Stimulated activated CD8-positive, alpha-beta memory T cell treated with anti-CD3 and anti-CD28 coated beads, Interleukin-4, amount 100 ng/mL, for 24 hours (primary cell): ENCODE data around the gene AGFG2.
A peak's percentile ranks its signal among the peaks of the same experiment; 100 is the strongest.

Experiments used
- DNase-seq: peaks from one replicate; pipeline ENCODE4 v3.0.0-alpha.2; 2020; ENCODE audit warnings: low read depth

Gene AGFG2

GRCh38 chr7:100585511-100586265 is 46.7 kb downstream of the AGFG2 start, which contains the start of gene LRCH4:
LRCH4 (minus strand) TSS chr7:100586129; CDS start chr7:100586100, 29 bp downstream.
- DNase-seq, result peak; percentile 41

- DNase-seq, result peak; percentile 99
Measured at GRCh38 chr7:100586266-100587025, 47.4 kb downstream of the AGFG2 start, which contains the start of gene FBXO24. FBXO24 (plus strand) TSS chr7:100586328; CDS start chr7:100586626, 298 bp downstream.

DNA sequence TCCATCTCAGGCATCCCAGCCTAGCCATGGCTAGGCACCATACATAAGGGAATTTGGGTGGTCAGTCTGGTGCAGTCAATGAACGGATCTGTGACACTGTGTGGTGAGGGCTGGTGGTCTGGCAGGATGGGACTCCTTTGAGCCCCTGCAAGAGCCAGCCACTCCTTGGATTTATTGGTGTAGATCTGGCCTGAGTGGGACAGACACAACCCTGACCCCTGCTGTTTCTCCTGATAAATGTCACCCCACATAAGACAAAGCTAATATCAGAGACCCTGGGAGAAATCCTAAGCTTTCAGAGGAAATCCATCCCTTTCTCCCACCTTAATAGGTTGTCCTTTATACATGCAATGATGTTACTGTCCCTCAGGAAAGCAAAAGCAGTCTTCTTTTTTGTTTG is 49.4 kb downstream of the AGFG2 start:
- DNase-seq, result no peak

DNA sequence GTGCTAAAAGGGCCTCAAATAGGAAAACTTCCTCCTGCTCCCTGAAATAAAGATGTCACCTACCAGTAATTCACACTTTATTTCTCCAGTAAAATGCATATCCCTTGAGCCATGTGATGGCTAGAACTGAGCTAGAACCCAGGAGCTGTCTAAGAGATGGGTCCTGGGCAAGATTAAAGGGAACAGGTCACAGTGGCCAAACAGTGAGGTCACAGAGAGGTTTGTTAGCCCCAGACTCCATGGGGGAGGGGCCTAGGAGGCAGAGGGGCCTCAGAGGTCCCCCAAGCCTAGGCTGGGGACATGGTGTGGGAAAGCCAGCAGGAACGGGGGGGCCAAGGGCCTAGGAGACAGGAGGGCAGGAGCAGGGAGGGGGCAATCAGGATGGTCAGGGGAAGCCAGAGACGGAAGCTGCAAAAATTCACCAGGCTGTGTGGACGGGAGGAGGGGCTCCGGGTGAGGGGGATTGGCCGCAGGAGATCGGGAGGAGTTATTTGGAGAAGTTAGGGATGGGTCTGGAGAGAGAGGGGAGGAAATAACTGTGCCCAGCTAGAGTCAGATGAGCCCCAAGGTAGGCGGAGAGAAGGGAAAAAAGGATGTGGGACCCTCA is 50.4 kb downstream of the AGFG2 start:
- DNase-seq, result no peak

DNA sequence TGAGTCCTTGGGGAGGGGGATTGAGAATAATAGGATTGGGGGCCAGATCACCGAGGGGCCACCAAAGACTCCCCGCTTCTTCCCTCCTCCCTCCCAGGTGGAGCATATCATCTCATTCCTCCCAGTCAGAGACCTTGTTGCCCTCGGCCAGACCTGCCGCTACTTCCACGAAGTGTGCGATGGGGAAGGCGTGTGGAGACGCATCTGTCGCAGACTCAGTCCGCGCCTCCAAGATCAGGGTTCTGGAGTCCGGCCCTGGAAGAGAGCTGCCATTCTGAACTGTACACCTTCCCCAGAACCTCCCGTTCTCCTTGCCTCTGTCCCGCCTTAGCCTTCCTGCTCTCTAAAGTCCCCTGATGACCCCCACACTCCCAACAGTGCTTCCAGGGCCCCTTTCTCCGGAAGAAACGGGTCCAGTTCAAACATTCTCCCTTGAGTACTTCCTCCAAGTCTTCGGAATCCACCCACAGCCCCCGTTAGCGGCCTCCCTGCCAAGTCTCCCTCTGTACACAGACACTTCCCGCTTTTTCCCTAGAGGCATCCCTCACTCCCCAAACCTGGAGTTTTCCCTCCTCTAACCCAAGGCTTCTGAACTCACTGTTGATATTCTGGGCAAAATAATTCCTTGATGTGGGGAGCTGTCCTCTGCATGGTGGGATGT is 51.2 kb downstream of the AGFG2 start:
- DNase-seq, result no peak

GRCh38 chr7:100591596-100591995 is 52.6 kb downstream of the AGFG2 start:
- DNase-seq, result no peak

DNA sequence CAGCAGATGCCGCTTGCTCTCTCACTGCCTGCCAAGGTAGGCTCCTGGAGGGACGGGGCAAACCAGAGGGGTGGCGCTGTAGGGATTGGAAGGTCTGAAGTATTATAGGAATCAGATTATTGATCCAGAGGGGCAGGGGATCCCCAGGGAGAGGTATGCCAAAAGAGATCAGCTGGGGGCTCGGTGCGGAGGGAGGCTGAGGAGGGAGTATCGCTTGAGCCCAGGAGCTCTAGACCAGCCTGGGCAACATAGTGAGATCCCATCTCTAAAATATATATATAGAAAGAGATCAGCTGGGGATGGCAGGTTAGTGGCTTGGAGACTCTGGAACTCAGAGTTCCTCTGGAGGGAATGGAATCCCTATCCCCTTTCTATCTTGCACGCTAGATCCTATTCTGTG is 56.2 kb downstream of the AGFG2 start:
- DNase-seq, result no peak

DNA sequence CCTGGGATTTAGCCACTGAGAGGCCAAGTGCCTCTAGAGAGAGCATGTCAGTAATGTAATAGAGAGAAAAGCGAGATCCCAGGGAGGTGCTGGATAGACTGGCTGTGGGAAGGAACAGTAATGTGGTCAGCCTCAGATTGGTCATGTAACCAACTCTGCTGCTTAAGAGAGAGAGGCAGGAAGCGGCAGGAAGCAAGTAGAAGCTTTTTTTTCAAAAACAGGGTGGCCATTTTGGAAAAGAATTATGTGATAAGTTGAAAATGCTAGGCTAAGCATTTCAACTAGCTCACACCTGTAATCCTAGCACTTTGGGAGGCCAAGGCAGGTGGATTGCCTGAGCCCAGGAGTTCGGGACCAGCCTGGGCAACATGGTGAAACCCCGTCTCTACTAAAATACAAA is 59.4 kb downstream of the AGFG2 start:
- DNase-seq, result no peak

DNA sequence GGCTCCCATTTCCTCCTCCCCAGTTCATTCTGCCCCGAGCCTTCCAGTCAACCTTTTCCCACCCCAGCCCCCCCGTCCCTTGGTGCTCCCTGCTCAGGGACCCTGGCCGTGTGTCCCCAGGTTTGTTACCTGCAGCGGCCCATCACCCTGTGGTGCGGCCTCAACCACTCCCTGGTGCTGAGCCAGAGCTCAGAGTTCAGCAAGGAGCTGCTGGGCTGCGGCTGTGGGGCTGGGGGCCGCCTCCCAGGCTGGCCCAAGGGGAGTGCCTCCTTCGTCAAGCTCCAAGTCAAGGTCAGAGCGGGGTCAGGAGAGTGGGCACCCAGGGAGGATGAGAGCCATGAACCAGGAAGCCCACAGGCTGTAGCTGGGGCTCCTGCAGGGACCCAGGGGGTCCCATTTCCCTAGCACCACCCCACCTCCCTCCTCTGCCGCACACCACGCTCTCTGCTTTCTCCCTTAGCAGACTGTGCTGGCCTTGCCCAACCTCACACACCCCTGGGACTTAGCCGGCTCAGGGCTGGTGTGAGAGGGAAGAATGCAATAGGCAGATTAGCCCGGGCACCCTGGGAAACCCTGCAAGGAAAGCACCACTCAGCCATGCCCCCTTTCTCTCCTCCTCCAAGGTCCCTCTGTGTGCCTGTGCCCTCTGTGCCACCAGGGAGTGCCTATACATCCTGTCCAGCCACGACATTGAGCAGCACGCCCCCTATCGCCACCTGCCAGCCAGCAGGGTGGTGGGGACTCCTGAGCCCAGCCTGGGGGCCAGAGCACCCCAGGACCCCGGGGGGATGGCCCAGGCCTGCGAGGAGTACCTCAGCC is 61.1 kb downstream of the AGFG2 start:
- DNase-seq, result no peak

DNA sequence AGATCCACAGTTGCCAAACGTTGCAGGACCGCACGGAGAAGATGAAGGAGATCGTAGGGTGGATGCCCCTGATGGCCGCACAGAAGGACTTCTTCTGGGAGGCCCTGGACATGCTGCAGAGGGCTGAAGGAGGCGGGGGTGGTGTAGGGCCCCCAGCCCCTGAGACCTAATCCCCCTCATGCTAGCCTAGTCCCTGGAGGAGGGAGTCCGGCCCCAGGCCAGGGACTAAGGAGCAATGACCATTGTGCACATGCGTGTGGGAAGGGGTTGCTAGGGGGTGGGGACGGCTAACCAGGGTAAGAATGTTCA is 61.7 kb downstream of the AGFG2 start:
- DNase-seq, result no peak

DNA sequence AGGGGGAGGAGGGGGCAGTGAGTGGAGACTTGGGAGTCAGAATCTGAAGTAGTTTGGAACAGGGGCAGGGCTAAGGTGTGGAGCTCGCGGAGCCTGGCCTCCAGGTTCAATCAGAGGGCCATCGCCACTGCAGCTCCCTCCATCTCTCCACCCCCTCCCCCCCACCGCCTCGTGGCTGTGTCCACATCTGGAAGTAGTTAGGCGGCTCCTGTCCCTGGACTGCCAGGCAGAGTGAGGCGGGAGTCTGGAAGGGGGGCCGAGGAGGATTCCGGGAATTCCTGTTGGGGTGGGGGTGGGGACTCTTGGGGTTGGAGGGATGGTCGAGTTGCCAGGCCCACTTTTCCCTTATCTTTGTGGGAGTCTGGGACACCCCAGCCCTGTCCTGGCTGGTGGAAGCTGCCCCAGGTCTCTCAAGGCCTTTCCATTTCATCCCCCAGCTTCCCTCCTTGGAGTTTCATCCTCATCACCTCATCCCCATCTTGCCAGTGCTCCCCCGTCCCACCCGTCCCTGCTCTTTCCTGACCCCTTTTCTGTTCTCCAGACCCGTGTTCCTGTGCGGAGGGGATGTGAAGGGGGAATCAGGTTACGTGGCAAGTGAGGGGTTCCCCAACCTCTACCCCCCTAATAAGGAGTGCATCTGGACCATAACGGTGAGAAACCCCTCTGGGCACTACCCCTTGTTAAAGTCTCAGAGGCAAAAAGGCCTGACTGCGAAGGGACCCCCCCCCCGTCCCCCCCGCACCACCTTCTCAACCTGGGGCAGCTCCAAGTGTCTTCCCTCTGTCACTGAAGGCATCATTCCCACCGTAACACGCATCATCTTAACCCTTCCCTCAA is 64.1 kb downstream of the AGFG2 start:
- no peak for DNase-seq

DNA sequence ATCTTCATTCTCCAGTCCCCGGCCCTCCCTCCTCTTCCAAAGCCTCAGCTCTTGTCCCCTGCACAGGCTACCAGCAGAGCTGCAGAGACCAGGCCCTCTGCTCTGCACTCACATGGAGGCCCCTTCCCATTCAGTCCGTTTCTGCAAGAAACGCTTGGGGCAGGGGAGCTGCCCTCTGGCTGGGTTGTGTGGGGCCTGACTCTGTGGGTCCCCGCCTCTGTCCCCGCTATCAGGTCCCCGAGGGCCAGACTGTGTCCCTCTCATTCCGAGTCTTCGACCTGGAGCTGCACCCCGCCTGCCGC is 64.7 kb downstream of the AGFG2 start:
- DNase-seq, result no peak

- peak; percentile 75 for DNase-seq
Measured at GRCh38 chr7:100604028-100604975, 65.3 kb downstream of the AGFG2 start.

GRCh38 chr7:100604976-100605911 is 66.2 kb downstream of the AGFG2 start:
- no peak for DNase-seq

DNA sequence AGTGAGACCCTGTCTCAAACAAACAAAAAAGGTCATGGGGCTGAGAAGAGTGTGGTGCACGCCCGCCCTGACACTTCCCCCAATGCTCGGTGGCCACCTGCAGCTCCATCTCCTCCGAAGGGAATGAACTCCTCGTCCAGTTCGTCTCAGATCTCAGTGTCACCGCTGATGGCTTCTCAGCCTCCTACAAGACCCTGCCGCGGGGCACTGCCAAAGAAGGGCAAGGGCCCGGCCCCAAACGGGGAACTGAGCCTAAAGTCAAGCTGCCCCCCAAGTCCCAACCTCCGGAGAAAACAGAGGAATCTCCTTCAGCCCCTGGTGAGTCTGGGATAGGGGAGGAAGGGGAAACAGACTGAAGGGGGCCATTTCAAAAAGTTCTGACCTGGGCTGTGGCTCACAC is 67.3 kb downstream of the AGFG2 start:
- no peak for DNase-seq

DNA sequence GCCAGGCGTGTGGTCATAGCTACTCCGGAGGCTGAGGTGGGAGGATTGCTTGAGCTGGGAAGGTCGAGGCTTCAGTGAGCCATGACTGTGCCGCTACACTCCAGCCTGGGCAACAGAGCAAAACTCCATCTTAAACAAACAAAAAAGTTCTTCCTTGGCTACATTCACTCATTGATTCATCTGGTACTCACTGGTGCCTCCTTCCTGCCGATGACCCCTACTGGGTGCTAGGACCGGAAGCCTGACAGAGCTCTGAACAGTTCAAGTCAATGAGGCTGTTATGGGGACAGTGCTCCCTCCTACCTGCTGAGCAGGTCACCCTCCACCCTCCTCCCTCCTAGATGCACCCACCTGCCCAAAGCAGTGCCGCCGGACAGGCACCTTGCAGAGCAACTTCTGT is 68.1 kb downstream of the AGFG2 start:
- no peak for DNase-seq

- no peak for DNase-seq
Measured at GRCh38 chr7:100609958-100610357, 71.0 kb downstream of the AGFG2 start.

DNA sequence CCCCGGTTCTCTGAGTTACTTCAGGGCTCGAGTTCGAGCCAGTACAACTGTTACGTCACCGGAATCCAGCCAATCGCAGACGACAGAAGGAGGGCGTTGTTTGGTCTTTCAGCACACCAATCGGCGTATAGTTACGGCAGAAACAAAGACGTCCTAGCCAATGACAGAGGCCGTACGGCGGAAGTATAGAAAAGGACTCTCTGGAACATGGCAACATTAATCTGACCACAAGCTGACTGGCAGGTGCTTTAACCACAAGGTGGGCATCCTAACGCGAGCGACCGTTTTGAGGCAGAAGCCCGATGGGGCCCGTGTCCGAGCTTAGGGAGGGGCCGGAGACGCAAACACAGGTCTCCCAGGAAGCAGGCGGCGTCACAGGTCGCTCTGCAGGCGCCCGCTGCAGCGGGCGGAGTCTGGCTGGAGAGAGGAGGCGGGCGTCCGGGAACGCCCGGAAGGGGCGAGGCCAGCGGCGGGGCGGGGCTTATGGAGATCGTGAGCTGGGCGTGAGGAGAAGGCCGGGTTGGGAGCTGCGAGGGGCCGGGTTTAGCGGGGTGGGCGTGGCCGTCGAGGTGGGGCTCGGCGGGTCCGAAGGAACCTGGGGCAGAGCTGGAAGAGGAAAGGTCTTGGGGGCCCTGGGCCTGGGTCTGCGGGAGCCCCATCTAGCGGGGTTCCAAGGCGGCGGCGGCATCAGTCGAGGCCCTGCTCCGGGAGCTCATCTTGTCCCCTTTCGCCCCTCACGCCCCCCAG is 73.2 kb downstream of the AGFG2 start, which contains the start of gene MOSPD3:
Gene MOSPD3 (plus strand): TSS at position 558 of the 747 bp plus-strand sequence. CDS start 252 bp downstream, outside the sequence.
- peak; percentile 96 for DNase-seq
